Measurements from ENCODE around the gene MSX1. TPM values are rescaled to one million over a fixed set of nuclear protein-coding genes. Genes with fewer than 3 reads are reported as not detected.

Gene MSX1
- total RNA-seq, 1 donor from 2014 or later, result 2.5 TPM

GRCh38 chr4:4857001-4857808 is 2.3 kb upstream of the MSX1 start:
- Histone ChIP-seq H3K9me3 (no peaks in the 10 kb centered on the region), H3K27me3 (peaks cover 94% of the 10 kb centered on the region)

GRCh38 chr4:4857809-4858508 is 1.5 kb upstream of the MSX1 start:
- H3K36me3 ChIP-seq, result no peaks in the 10 kb centered on the region
- no peak for TF ChIP-seq CTCF (IDR thresholded peaks at IDR 0.05)
- peaks cover 94% of the 10 kb centered on the region for H3K27me3 ChIP-seq
- no peaks in the 10 kb centered on the region for H3K9me3 ChIP-seq
- H3K27ac ChIP-seq, result no peak overlapping the region
- H3K4me3 ChIP-seq, result no peak overlapping the region
- H3K4me1 ChIP-seq, result peaks cover 25% of the 10 kb centered on the region
- ATAC-seq (no peak), DNase-seq (peak; percentile 43)
- intact Hi-C loops (cut with DNase I), result no loop called here

More at GRCh38 chr4:4857001-4857808, 2.3 kb upstream of the MSX1 start:
- no peak for TF ChIP-seq CTCF (IDR thresholded peaks at IDR 0.05)
- ATAC-seq, result no peak
- intact Hi-C loops (cut with DNase I), result no loop called here
- no peak overlapping the region for H3K27ac ChIP-seq
- H3K4me3 ChIP-seq, result no peak overlapping the region
- H3K36me3 ChIP-seq, result no peaks in the 10 kb centered on the region
- DNase-seq, result peak; percentile 16
- H3K4me1 ChIP-seq, result peaks cover 31% of the 10 kb centered on the region

- Histone ChIP-seq H3K36me3 (no peaks in the 10 kb centered on the region), H3K4me1 (peaks cover 19% of the 10 kb centered on the region), H3K27me3 (peaks cover 94% of the 10 kb centered on the region), H3K27ac (no peak overlapping the region), H3K9me3 (no peaks in the 10 kb centered on the region), H3K4me3 (peak overlapping the region; percentile 62)
- ATAC-seq (no peak), DNase-seq (peak; percentile 8)
- intact Hi-C loops (cut with DNase I), result no loop called here
- no peak for TF ChIP-seq CTCF (IDR thresholded peaks at IDR 0.05)
Observed at GRCh38 chr4:4858527-4859324, 739 bp upstream of the MSX1 start.

- Histone ChIP-seq H3K36me3 (no peaks in the 10 kb centered on the region), H3K4me1 (peaks cover 19% of the 10 kb centered on the region), H3K4me3 (peak overlapping the region; percentile 62), H3K27me3 (peaks cover 94% of the 10 kb centered on the region), H3K9me3 (no peaks in the 10 kb centered on the region), H3K27ac (peak overlapping the region; percentile 42)
- peak; percentile 12 for ATAC-seq
- DNase-seq, result no peak
- intact Hi-C loops (cut with DNase I), result no loop called here
- no peak for TF ChIP-seq CTCF (IDR thresholded peaks at IDR 0.05)
Observed at GRCh38 chr4:4859799-4860599, 534 bp downstream of the MSX1 start.

All from upper lobe of right lung (tissue), 1 donor.